PC-3 (cell line): ENCODE measurements around the gene CCDC90B. TPM values are rescaled to one million over a fixed set of nuclear protein-coding genes. Genes with fewer than 3 reads are reported as not detected.

Experiments used
- ATAC-seq: fragments of 200-7000 bp; cut with Tn5 transposase; 2 replicates; pipeline ENCODE4 v1.9.1; 2020; ENCODE audit warnings: mild to moderate bottlenecking, moderate library complexity
- BruUV-seq: library from RNA; stranded (reverse); fragments of 400-500 nt; replicated peaks from 2 replicates; lab custom pipeline; 2021; lab: Mats Ljungman, UMichigan
- CTCF ChIA-PET: fragments of 300-600 bp; sonication (Branson Sonifier 250); formaldehyde crosslinking; loops from one replicate; lab custom pipeline; 2022; ENCODE audit warnings: antibody characterized with exemption; lab: Charles Lee
- POLR2A ChIA-PET: fragments of 300-600 bp; sonication (Branson Sonifier 250); formaldehyde crosslinking; loops from one replicate; lab custom pipeline; 2022; ENCODE audit warnings: antibody characterized with exemption; ENCODE audit not compliant: unreplicated experiment; lab: Charles Lee
- DNase-seq: peaks from one replicate; pipeline ENCODE4 v3.0.0-alpha.2; 2015
- H2AFZ ChIP-seq: fragments of 300-600 bp; sonication (generic); 2 replicates; pipeline ENCODE4 v1.6.0; 2016; ENCODE audit warnings: antibody characterized with exemption, low read length
- H3F3A ChIP-seq: fragments of 300-600 bp; sonication (generic); one replicate; pipeline ENCODE4 v1.6.0; 2017; ENCODE audit warnings: antibody characterized with exemption, low read length, control low read depth, mild to moderate bottlenecking; ENCODE audit not compliant: unreplicated experiment
- H3K27ac ChIP-seq: fragments of 300-600 bp; sonication (generic); 2 replicates; pipeline ENCODE4 v1.5.1; 2016; ENCODE audit warnings: mild to moderate bottlenecking, low read length
- H3K27me3 ChIP-seq: fragments of 300-600 bp; sonication (generic); 2 replicates; pipeline ENCODE4 v1.6.1; 2016; ENCODE audit warnings: low read length, mixed read lengths
- H3K36me3 ChIP-seq: fragments of 300-600 bp; sonication (generic); 2 replicates; pipeline ENCODE4 v1.6.1; 2016; ENCODE audit warnings: low read depth, mixed run types, low read length, mixed read lengths
- H3K4me1 ChIP-seq: fragments of 300-600 bp; sonication (generic); 2 replicates; pipeline ENCODE4 v1.5.1; 2016; ENCODE audit warnings: low read length; ENCODE audit not compliant: insufficient read depth
- H3K4me2 ChIP-seq: fragments of 300-600 bp; sonication (generic); 2 replicates; pipeline ENCODE4 v1.6.0; 2016; ENCODE audit warnings: low read length
- H3K4me3 ChIP-seq: fragments of 300-600 bp; sonication (generic); 2 replicates; pipeline ENCODE4 v1.5.1; 2016; ENCODE audit warnings: mild to moderate bottlenecking, low read length, mixed read lengths
- H3K79me2 ChIP-seq: fragments of 300-600 bp; sonication (generic); 2 replicates; pipeline ENCODE4 v1.6.1; 2017; ENCODE audit warnings: low read length, mixed read lengths
- H3K9ac ChIP-seq: fragments of 300-600 bp; sonication (generic); 2 replicates; pipeline ENCODE4 v1.6.0; 2016; ENCODE audit warnings: mild to moderate bottlenecking, low read length
- H3K9me2 ChIP-seq: fragments of 300-600 bp; sonication (generic); replicated peaks from 2 replicates; pipeline ENCODE4 v1.6.1; 2016; ENCODE audit warnings: mixed run types, low read length, mixed read lengths
- H3K9me3 ChIP-seq: fragments of 300-600 bp; sonication (generic); 2 replicates; pipeline ENCODE4 v1.6.1; 2016; ENCODE audit warnings: low read length, mixed read lengths
- H4K20me1 ChIP-seq: fragments of 300-600 bp; sonication (generic); 2 replicates; pipeline ENCODE4 v1.6.1; 2016; ENCODE audit warnings: low read length, mixed read lengths
- EZH2 ChIP-seq: fragments of 300-600 bp; sonication (generic); IDR thresholded peaks from one replicate; pipeline ENCODE4 v1.6.1; 2017; ENCODE audit warnings: antibody characterized with exemption, mild to moderate bottlenecking, low read length; ENCODE audit not compliant: unreplicated experiment
- EZH2phosphoT487 ChIP-seq: fragments of 300-600 bp; sonication (generic); IDR thresholded peaks from 2 replicates; pipeline ENCODE4 v1.6.1; 2018; ENCODE audit warnings: mild to moderate bottlenecking, antibody characterized with exemption, low read length, borderline replicate concordance
- intact Hi-C: fragments of 100-400 bp; cut with micrococcal nuclease; formaldehyde crosslinking; loops from 2 replicates; pipeline ENCODE4 v1.9.0; 2023
- total RNA-seq: library from RNA; depleted of rRNA; stranded (reverse); fragments of >200 nt; gene quantifications from 2 replicates; pipeline ENCODE4 v1.2.3, GENCODE V29; 2014
- TF ChIP-seq, protein P1 (sequence below): fragments of 300-600 bp; sonication (generic); conservative IDR thresholded peaks from 2 replicates; pipeline ENCODE4 v1.5.1; 2017; ENCODE audit warnings: antibody characterized with exemption, low read depth, mild to moderate bottlenecking, low read length

Gene CCDC90B
- total RNA-seq, 1 experiment from 2014 or later: 59.4 TPM

DNA sequence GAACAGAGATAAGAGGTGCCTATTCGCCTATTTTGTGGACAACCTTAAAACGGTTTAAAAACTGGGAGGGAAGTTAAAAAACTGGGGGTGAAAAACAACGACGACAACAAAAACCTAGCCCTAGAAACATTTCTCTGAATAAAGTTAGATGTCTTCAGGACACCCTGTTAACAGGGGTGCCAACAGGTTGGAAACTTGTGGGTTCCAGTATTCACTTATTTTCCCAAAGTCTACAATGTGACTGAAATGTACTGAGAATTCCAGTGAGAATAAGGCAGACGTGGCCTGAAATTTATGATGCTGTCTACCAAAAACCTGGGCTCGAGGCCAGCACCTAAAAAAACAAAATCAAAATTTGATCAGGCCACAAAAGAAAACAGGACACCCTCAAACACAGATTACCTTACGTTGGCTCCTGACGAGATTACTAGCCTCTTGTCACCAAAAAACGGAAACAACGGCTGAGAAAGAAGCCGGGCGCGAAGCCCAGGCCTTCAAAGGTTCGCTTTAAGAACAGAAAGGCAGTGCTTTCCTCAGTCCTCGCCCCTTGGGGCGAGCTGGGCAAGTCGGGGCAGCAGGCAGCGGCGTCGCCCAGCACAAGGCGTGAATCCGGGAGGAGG lies 906 bp downstream of the CCDC90B start:
- peak overlapping the region; percentile 91 for H3K9ac ChIP-seq
- POLR2A ChIA-PET: interaction anchor here (0.6 to 1.0 kb wide), 3 partner anchors 26 to 385 kb away, joined by 3 read pairs; partner anchors contain the start of gene PRCP
- DNase-seq: no peak
- H3K4me3 ChIP-seq: peak overlapping the region; percentile 83
- intact Hi-C loops: loop anchor here (10.0 kb wide), 1 partner anchor 570 kb away; no protein-coding TSS in a partner anchor
- peak overlapping the region; percentile 94 for H3K4me2 ChIP-seq
- TF ChIP-seq EZH2 (no peak), EZH2phosphoT487 (no peak)
- TF ChIP-seq, protein P1, sequence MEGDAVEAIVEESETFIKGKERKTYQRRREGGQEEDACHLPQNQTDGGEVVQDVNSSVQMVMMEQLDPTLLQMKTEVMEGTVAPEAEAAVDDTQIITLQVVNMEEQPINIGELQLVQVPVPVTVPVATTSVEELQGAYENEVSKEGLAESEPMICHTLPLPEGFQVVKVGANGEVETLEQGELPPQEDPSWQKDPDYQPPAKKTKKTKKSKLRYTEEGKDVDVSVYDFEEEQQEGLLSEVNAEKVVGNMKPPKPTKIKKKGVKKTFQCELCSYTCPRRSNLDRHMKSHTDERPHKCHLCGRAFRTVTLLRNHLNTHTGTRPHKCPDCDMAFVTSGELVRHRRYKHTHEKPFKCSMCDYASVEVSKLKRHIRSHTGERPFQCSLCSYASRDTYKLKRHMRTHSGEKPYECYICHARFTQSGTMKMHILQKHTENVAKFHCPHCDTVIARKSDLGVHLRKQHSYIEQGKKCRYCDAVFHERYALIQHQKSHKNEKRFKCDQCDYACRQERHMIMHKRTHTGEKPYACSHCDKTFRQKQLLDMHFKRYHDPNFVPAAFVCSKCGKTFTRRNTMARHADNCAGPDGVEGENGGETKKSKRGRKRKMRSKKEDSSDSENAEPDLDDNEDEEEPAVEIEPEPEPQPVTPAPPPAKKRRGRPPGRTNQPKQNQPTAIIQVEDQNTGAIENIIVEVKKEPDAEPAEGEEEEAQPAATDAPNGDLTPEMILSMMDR: no peak
- no peaks in the 10 kb centered on the region for H3K9me2 ChIP-seq
- ATAC-seq: peak; percentile 39
- BruUV-seq: TSS peak; percentile 51
- H3K27ac ChIP-seq: peak overlapping the region; percentile 82
- CTCF ChIA-PET: no interaction called here
- no peaks in the 10 kb centered on the region for H3K27me3 ChIP-seq
- H3K36me3 ChIP-seq: no peaks in the 10 kb centered on the region; the same call in 1 of the 2 replicates
- H2AFZ ChIP-seq: peak overlapping the region; percentile 83
- peaks cover 51% of the 10 kb centered on the region for H3K79me2 ChIP-seq
- no peaks in the 10 kb centered on the region for H3K9me3 ChIP-seq
- H3K4me1 ChIP-seq: peaks cover 33% of the 10 kb centered on the region
- no peaks in the 10 kb centered on the region for H4K20me1 ChIP-seq
- no peaks in the 10 kb centered on the region for H3F3A ChIP-seq

DNA sequence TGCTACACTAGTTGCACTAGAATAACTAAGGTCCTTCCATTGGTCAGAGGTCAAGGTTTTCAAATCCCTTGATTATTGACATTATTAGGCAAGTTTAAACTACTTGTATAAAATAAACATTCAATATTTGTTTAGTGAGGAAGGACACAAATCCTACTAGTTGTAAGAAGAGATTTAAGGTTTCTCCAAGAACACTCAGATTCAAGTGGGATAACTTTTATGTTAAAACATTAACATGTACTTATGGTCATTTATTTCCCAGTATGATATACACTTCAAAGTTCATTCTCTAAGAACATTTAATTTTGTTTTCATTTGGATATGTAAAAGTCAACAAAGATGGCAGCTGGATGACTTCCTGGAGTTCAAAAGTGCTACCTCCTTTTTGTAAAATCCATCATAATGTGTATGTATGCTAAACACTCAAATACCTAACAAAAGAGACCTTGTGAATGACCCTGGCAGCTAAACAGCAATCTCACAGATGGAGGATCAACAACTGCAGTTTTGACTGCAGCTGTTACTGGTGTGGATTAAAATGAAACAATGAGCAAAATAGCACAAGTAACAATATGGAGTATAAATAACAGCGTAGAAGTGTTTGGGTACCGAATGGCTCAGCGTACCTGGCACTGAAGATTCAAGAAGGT lies 1.5 kb downstream of the CCDC90B start:
- Histone ChIP-seq H3K27ac (no peak overlapping the region), H3K9me3 (no peaks in the 10 kb centered on the region), H3K4me2 (peak overlapping the region; percentile 94), H3K9me2 (no peaks in the 10 kb centered on the region), H3K4me1 (peaks cover 33% of the 10 kb centered on the region), H3K79me2 (peaks cover 54% of the 10 kb centered on the region), H3K4me3 (peak overlapping the region; percentile 83), H2AFZ (peak overlapping the region; percentile 83; the same call in 1 of the 2 replicates), H4K20me1 (no peaks in the 10 kb centered on the region), H3K9ac (peak overlapping the region; percentile 91), H3K27me3 (no peaks in the 10 kb centered on the region), H3F3A (no peaks in the 10 kb centered on the region), H3K36me3 (peaks cover 4% of the 10 kb centered on the region; the same call in 1 of the 2 replicates)
- intact Hi-C loops: loop anchor here (10.0 kb wide), 1 partner anchor 570 kb away; no protein-coding TSS in a partner anchor
- no peak for TF ChIP-seq EZH2
- TF ChIP-seq, protein P1: no peak
- TF ChIP-seq EZH2phosphoT487: no peak
- ChIA-PET CTCF (no interaction called here), POLR2A (no interaction called here)
- ATAC-seq (no peak), DNase-seq (no peak)
- no TSS peak for BruUV-seq
